ENCODE measurements around the gene RBM10. TPM values are rescaled to one million over a fixed set of nuclear protein-coding genes. Genes with fewer than 3 reads are reported as not detected.

RBM10 gene
- total RNA-seq, 2 experiments from 2014 or later, result 63.8 to 72.1 TPM

- no peak overlapping the region for H3K27ac Mint-ChIP-seq
- intact Hi-C loops (cut with DNase I, micrococcal nuclease), result no loop called here
- H3K27me3 Mint-ChIP-seq, result no peaks in the 10 kb centered on the region
- H3K36me3 Mint-ChIP-seq (ENCODE audit: low read depth), result peaks cover 13% of the 10 kb centered on the region
- H3K4me1 Mint-ChIP-seq, result peaks cover 2% of the 10 kb centered on the region
- no peaks in the 10 kb centered on the region for H3K9me3 Mint-ChIP-seq (ENCODE audit: low read depth)
- ChIA-PET POLR2A (no interaction called here), CTCF (no interaction called here)
- no peak overlapping the region for H3K4me3 Mint-ChIP-seq
- ATAC-seq, result no peak
- DNase-seq, result no peak
Observed at GRCh38 chrX:47170861-47171692, 26.1 kb downstream of the RBM10 start.

- Mint-ChIP-seq H3K36me3 (ENCODE audit: low read depth) (peaks cover 19% of the 10 kb centered on the region), H3K9me3 (ENCODE audit: low read depth) (no peaks in the 10 kb centered on the region), H3K4me3 (no peak overlapping the region), H3K27ac (no peak overlapping the region), H3K4me1 (peaks cover 2% of the 10 kb centered on the region), H3K27me3 (no peaks in the 10 kb centered on the region)
- ChIA-PET CTCF (no interaction called here), POLR2A (no interaction called here)
- intact Hi-C loops (cut with DNase I, micrococcal nuclease), result no loop called here
- ATAC-seq (no peak), DNase-seq (no peak)
Observed at GRCh38 chrX:47171996-47172395, 27.0 kb downstream of the RBM10 start.

GRCh38 chrX:47172549-47172948 is 27.5 kb downstream of the RBM10 start:
- no peaks in the 10 kb centered on the region for H3K9me3 Mint-ChIP-seq (ENCODE audit: low read depth)
- H3K27ac Mint-ChIP-seq, result no peak overlapping the region
- ATAC-seq (no peak), DNase-seq (no peak)
- peaks cover 19% of the 10 kb centered on the region for H3K36me3 Mint-ChIP-seq (ENCODE audit: low read depth)
- H3K27me3 Mint-ChIP-seq, result no peaks in the 10 kb centered on the region
- POLR2A ChIA-PET, result no interaction called here
- H3K4me3 Mint-ChIP-seq, result no peak overlapping the region
- H3K4me1 Mint-ChIP-seq, result peaks cover 2% of the 10 kb centered on the region
- intact Hi-C loops (cut with DNase I, micrococcal nuclease), result no loop called here
- CTCF ChIA-PET, result interaction anchor here (1.0 kb wide), 1 partner anchor 16 kb away, joined by 3 read pairs; no protein-coding TSS in a partner anchor

GRCh38 chrX:47172971-47173792 is 28.2 kb downstream of the RBM10 start:
- Mint-ChIP-seq H3K27ac (no peak overlapping the region), H3K9me3 (ENCODE audit: low read depth) (no peaks in the 10 kb centered on the region), H3K4me3 (no peak overlapping the region), H3K36me3 (ENCODE audit: low read depth) (peaks cover 23% of the 10 kb centered on the region), H3K27me3 (no peaks in the 10 kb centered on the region), H3K4me1 (no peaks in the 10 kb centered on the region)
- no peak for DNase-seq
- ChIA-PET POLR2A (no interaction called here), CTCF (interaction anchor here (1.0 kb wide), 1 partner anchor 15 kb away, joined by 3 read pairs; no protein-coding TSS in a partner anchor)
- intact Hi-C loops (cut with DNase I, micrococcal nuclease), result no loop called here
- no peak for ATAC-seq

- H3K27ac Mint-ChIP-seq, result no peak overlapping the region
- H3K36me3 Mint-ChIP-seq (ENCODE audit: low read depth), result peaks cover 24% of the 10 kb centered on the region
- H3K27me3 Mint-ChIP-seq, result no peaks in the 10 kb centered on the region
- no peak overlapping the region for H3K4me3 Mint-ChIP-seq
- H3K4me1 Mint-ChIP-seq, result no peaks in the 10 kb centered on the region
- POLR2A ChIA-PET, result no interaction called here
- CTCF ChIA-PET, result no interaction called here
- no peak for DNase-seq
- no peak for ATAC-seq
- no peaks in the 10 kb centered on the region for H3K9me3 Mint-ChIP-seq (ENCODE audit: low read depth)
- intact Hi-C loops (cut with DNase I, micrococcal nuclease), result no loop called here
Observed at GRCh38 chrX:47174376-47174775, 29.4 kb downstream of the RBM10 start.

- ChIA-PET CTCF (no interaction called here), POLR2A (no interaction called here)
- DNase-seq (no peak), ATAC-seq (no peak)
- no peaks in the 10 kb centered on the region for H3K27me3 Mint-ChIP-seq
- H3K36me3 Mint-ChIP-seq (ENCODE audit: low read depth), result peaks cover 26% of the 10 kb centered on the region
- H3K9me3 Mint-ChIP-seq (ENCODE audit: low read depth), result no peaks in the 10 kb centered on the region
- H3K4me1 Mint-ChIP-seq, result no peaks in the 10 kb centered on the region
- H3K27ac Mint-ChIP-seq, result no peak overlapping the region
- intact Hi-C loops (cut with DNase I, micrococcal nuclease), result no loop called here
- H3K4me3 Mint-ChIP-seq, result no peak overlapping the region
Observed at GRCh38 chrX:47174846-47175587, 30.0 kb downstream of the RBM10 start.

GRCh38 chrX:47175588-47175980 is 30.6 kb downstream of the RBM10 start:
- H3K9me3 Mint-ChIP-seq (ENCODE audit: low read depth), result no peaks in the 10 kb centered on the region
- no peaks in the 10 kb centered on the region for H3K4me1 Mint-ChIP-seq
- ATAC-seq (no peak), DNase-seq (no peak)
- H3K27ac Mint-ChIP-seq, result no peak overlapping the region
- ChIA-PET POLR2A (no interaction called here), CTCF (no interaction called here)
- H3K36me3 Mint-ChIP-seq (ENCODE audit: low read depth), result peaks cover 26% of the 10 kb centered on the region
- intact Hi-C loops (cut with DNase I, micrococcal nuclease), result no loop called here
- H3K4me3 Mint-ChIP-seq, result no peak overlapping the region
- no peaks in the 10 kb centered on the region for H3K27me3 Mint-ChIP-seq

- no peaks in the 10 kb centered on the region for H3K9me3 Mint-ChIP-seq (ENCODE audit: low read depth)
- H3K27ac Mint-ChIP-seq, result no peak overlapping the region
- no peak for ATAC-seq
- intact Hi-C loops (cut with DNase I, micrococcal nuclease), result no loop called here
- DNase-seq, result no peak
- POLR2A ChIA-PET, result no interaction called here
- H3K27me3 Mint-ChIP-seq, result no peaks in the 10 kb centered on the region
- H3K4me1 Mint-ChIP-seq, result no peaks in the 10 kb centered on the region
- H3K36me3 Mint-ChIP-seq (ENCODE audit: low read depth), result peaks cover 26% of the 10 kb centered on the region
- no peak overlapping the region for H3K4me3 Mint-ChIP-seq
- CTCF ChIA-PET, result no interaction called here
Observed at GRCh38 chrX:47176101-47176740, 31.2 kb downstream of the RBM10 start.

- no peak for ATAC-seq
- Mint-ChIP-seq H3K27ac (no peak overlapping the region), H3K4me1 (no peaks in the 10 kb centered on the region), H3K9me3 (ENCODE audit: low read depth) (no peaks in the 10 kb centered on the region), H3K4me3 (no peak overlapping the region), H3K36me3 (ENCODE audit: low read depth) (peaks cover 21% of the 10 kb centered on the region), H3K27me3 (no peaks in the 10 kb centered on the region)
- no peak for DNase-seq
- CTCF ChIA-PET, result no interaction called here
- intact Hi-C loops (cut with DNase I, micrococcal nuclease), result no loop called here
- POLR2A ChIA-PET, result no interaction called here
Observed at GRCh38 chrX:47177079-47177478, 32.1 kb downstream of the RBM10 start.

- peaks cover 24% of the 10 kb centered on the region for H3K36me3 Mint-ChIP-seq (ENCODE audit: low read depth)
- POLR2A ChIA-PET, result no interaction called here
Observed at GRCh38 chrX:47178337-47178736, 33.3 kb downstream of the RBM10 start.

GRCh38 chrX:47179221-47179927 is 34.4 kb downstream of the RBM10 start:
- no peaks in the 10 kb centered on the region for H3K4me1 Mint-ChIP-seq
- H3K9me3 Mint-ChIP-seq (ENCODE audit: low read depth), result no peaks in the 10 kb centered on the region
- DNase-seq (no peak), ATAC-seq (no peak)
- H3K27ac Mint-ChIP-seq, result no peak overlapping the region
- no peak overlapping the region for H3K4me3 Mint-ChIP-seq
- intact Hi-C loops (cut with DNase I, micrococcal nuclease), result no loop called here
- ChIA-PET CTCF (no interaction called here), POLR2A (no interaction called here)
- peaks cover 24% of the 10 kb centered on the region for H3K36me3 Mint-ChIP-seq (ENCODE audit: low read depth)
- H3K27me3 Mint-ChIP-seq, result no peaks in the 10 kb centered on the region

More at GRCh38 chrX:47178337-47178736, 33.3 kb downstream of the RBM10 start:
- Mint-ChIP-seq H3K9me3 (ENCODE audit: low read depth) (no peaks in the 10 kb centered on the region), H3K4me1 (no peaks in the 10 kb centered on the region), H3K27ac (no peak overlapping the region), H3K4me3 (no peak overlapping the region), H3K27me3 (no peaks in the 10 kb centered on the region)
- ATAC-seq (no peak), DNase-seq (no peak)
- CTCF ChIA-PET, result no interaction called here
- intact Hi-C loops (cut with DNase I, micrococcal nuclease), result no loop called here
